Neural crest cell (in vitro differentiated cells): ENCODE results near the gene TGFBR2. TPM values are rescaled to one million over a fixed set of nuclear protein-coding genes. Genes with fewer than 3 reads are reported as not detected.

ENCODE experiments used
- DNase-seq: peaks from one replicate; pipeline ENCODE4 v3.0.0; 2021; ENCODE audit warnings: low read depth, mixed read lengths, low spot score
- H3K27ac Mint-ChIP-seq: one replicate; pipeline ENCODE4 v1.8.0; 2021; ENCODE audit warnings: mild to moderate bottlenecking, mixed read lengths; ENCODE audit not compliant: unreplicated experiment
- H3K27me3 Mint-ChIP-seq: 2 replicates; pipeline ENCODE4 v1.8.0; 2021; ENCODE audit warnings: low read depth, mild to moderate bottlenecking, mixed read lengths
- H3K36me3 Mint-ChIP-seq: 2 replicates; pipeline ENCODE4 v1.8.0; 2021; ENCODE audit warnings: low read depth, mild to moderate bottlenecking, mixed read lengths
- H3K4me1 Mint-ChIP-seq: 2 replicates; pipeline ENCODE4 v1.8.0; 2021; ENCODE audit warnings: mixed read lengths
- H3K4me3 Mint-ChIP-seq: one replicate; pipeline ENCODE4 v1.8.0; 2021; ENCODE audit warnings: mild to moderate bottlenecking, mixed read lengths
- H3K9me3 Mint-ChIP-seq: 2 replicates; pipeline ENCODE4 v1.8.0; 2021; ENCODE audit warnings: mixed read lengths
- CTCF ChIP-seq: fragments of 200-600 bp; sonication (generic); conservative IDR thresholded peaks from 2 replicates; pipeline ENCODE4 v1.5.0; 2021; ENCODE audit warnings: antibody characterized with exemption, mild to moderate bottlenecking
- total RNA-seq: library from RNA; stranded (reverse); gene quantifications from 2 replicates; pipeline ENCODE4 v1.2.1, GENCODE V29; 2021

TGFBR2 gene
- total RNA-seq, 1 donor from 2014 or later = 8.7 TPM

- no peak overlapping the region for H3K27ac Mint-ChIP-seq
- no peaks in the 10 kb centered on the region for H3K27me3 Mint-ChIP-seq
- DNase-seq = no peak
- peaks cover 25% of the 10 kb centered on the region for H3K4me1 Mint-ChIP-seq
- peaks cover 5% of the 10 kb centered on the region for H3K9me3 Mint-ChIP-seq
- TF ChIP-seq CTCF = no peak
- H3K4me3 Mint-ChIP-seq = no peak overlapping the region
- H3K36me3 Mint-ChIP-seq = peaks cover 14% of the 10 kb centered on the region
These were observed 28.6 kb downstream of the TGFBR2 start for GRCh38 chr3:30634761-30635735.

- H3K4me3 Mint-ChIP-seq = no peak overlapping the region
These were observed 31.2 kb downstream of the TGFBR2 start for GRCh38 chr3:30637310-30638219.

GRCh38 chr3:30638685-30639412 is 32.4 kb downstream of the TGFBR2 start:
- no peak overlapping the region for H3K4me3 Mint-ChIP-seq
- H3K27ac Mint-ChIP-seq = peak overlapping the region; percentile 23
- H3K4me1 Mint-ChIP-seq = peaks cover 17% of the 10 kb centered on the region
- H3K36me3 Mint-ChIP-seq = peaks cover 7% of the 10 kb centered on the region
- H3K9me3 Mint-ChIP-seq = peaks cover 5% of the 10 kb centered on the region
- TF ChIP-seq CTCF = no peak
- H3K27me3 Mint-ChIP-seq = no peaks in the 10 kb centered on the region
- DNase-seq = no peak

More at GRCh38 chr3:30637310-30638219, 31.2 kb downstream of the TGFBR2 start:
- Mint-ChIP-seq H3K4me1 (peaks cover 17% of the 10 kb centered on the region), H3K27ac (no peak overlapping the region), H3K36me3 (peaks cover 7% of the 10 kb centered on the region), H3K9me3 (peaks cover 5% of the 10 kb centered on the region), H3K27me3 (no peaks in the 10 kb centered on the region)
- no peak for DNase-seq
- TF ChIP-seq CTCF = no peak

DNA sequence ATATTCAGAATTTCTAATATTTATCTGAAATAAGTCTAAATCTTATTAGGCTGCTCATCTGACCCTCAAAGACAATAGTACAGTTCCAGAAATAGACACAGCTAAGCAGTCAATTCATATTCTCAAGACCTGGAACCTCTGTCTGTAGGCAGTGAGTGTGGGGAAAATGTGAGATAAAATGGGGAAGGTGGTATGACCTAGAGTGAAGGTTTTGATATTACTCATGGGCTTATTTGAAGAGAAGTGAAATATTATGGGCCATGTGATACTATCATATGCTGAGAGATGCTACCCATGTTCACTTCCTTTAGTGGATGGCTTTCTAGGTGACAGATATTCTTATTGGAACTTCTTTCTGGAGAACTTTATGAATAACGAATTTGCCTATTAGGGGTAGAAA is 33.5 kb downstream of the TGFBR2 start:
- H3K27me3 Mint-ChIP-seq = no peaks in the 10 kb centered on the region
- peaks cover 7% of the 10 kb centered on the region for H3K36me3 Mint-ChIP-seq
- no peak overlapping the region for H3K4me3 Mint-ChIP-seq
- H3K27ac Mint-ChIP-seq = no peak overlapping the region
- TF ChIP-seq CTCF = no peak
- peaks cover 17% of the 10 kb centered on the region for H3K4me1 Mint-ChIP-seq
- no peak for DNase-seq
- H3K9me3 Mint-ChIP-seq = peaks cover 5% of the 10 kb centered on the region

GRCh38 chr3:30640851-30641250 is 34.5 kb downstream of the TGFBR2 start:
- Mint-ChIP-seq H3K36me3 (peaks cover 9% of the 10 kb centered on the region), H3K4me1 (peaks cover 15% of the 10 kb centered on the region), H3K27ac (no peak overlapping the region), H3K9me3 (peaks cover 5% of the 10 kb centered on the region), H3K27me3 (no peaks in the 10 kb centered on the region), H3K4me3 (no peak overlapping the region)
- TF ChIP-seq CTCF = no peak
- DNase-seq = no peak
